Measurements from ENCODE around the gene TYSND1. TPM values are rescaled to one million over a fixed set of nuclear protein-coding genes. Genes with fewer than 3 reads are reported as not detected.

TYSND1 gene
- total RNA-seq, 1 experiment from 2014 or later: 29.8 TPM

- no peaks in the 10 kb centered on the region for H3K9me3 Mint-ChIP-seq (ENCODE audit: unreplicated experiment)
- Histone ChIP-seq H3K9me3 (no peaks in the 10 kb centered on the region), H3K36me3 (ENCODE audit: control insufficient read depth, insufficient read depth, low read length) (peaks cover 4% of the 10 kb centered on the region), H3K4me1 (no peaks in the 10 kb centered on the region; the same call in 1 of the 2 replicates), H3K27me3 (replicated peaks; ENCODE audit: control insufficient read depth, insufficient read depth, low read length) (no peaks in the 10 kb centered on the region), H3K4me3 (ENCODE audit: low read depth, low read length) (no peak overlapping the region)
- POLR2A ChIA-PET: no interaction called here
- H3K27me3 Mint-ChIP-seq (ENCODE audit: insufficient read depth, unreplicated experiment): no peaks in the 10 kb centered on the region
- DNase-seq: no peak
- BruUV-seq (replicated peaks): no TSS peak
- peaks cover 38% of the 10 kb centered on the region for H3K4me1 Mint-ChIP-seq (ENCODE audit: low read depth, unreplicated experiment)
- intact Hi-C loops (cut with micrococcal nuclease; ENCODE audit: unreplicated experiment): no loop called here
- no peak for TF ChIP-seq CTCF (IDR thresholded peaks at IDR 0.05; ENCODE audit: insufficient read depth in 1 of 2, low read depth in 1 of 2, low read length in 1 of 2, severe bottlenecking in 1 of 2, unreplicated experiment in 1 of 2)
- H3K36me3 Mint-ChIP-seq (ENCODE audit: insufficient read depth, unreplicated experiment): peaks cover 87% of the 10 kb centered on the region
- no peak overlapping the region for H3K4me3 Mint-ChIP-seq (ENCODE audit: unreplicated experiment)
- H3K27ac Mint-ChIP-seq (ENCODE audit: unreplicated experiment): no peak overlapping the region
- CTCF ChIA-PET: interaction anchor here (2.0 kb wide), 1 partner anchor 17 kb away, joined by 11 read pairs; the partner anchor contains the start of gene TYSND1
These were observed 16.9 kb upstream of the TYSND1 start for GRCh38 chr10:70163448-70163847.

- no peak for TF ChIP-seq CTCF (IDR thresholded peaks at IDR 0.05; ENCODE audit: insufficient read depth in 1 of 2, low read depth in 1 of 2, low read length in 1 of 2, severe bottlenecking in 1 of 2, unreplicated experiment in 1 of 2)
- intact Hi-C loops (cut with micrococcal nuclease; ENCODE audit: unreplicated experiment): no loop called here
- Mint-ChIP-seq H3K4me3 (ENCODE audit: unreplicated experiment) (no peak overlapping the region), H3K36me3 (ENCODE audit: insufficient read depth, unreplicated experiment) (peaks cover 87% of the 10 kb centered on the region), H3K4me1 (ENCODE audit: low read depth, unreplicated experiment) (peaks cover 32% of the 10 kb centered on the region), H3K9me3 (ENCODE audit: unreplicated experiment) (no peaks in the 10 kb centered on the region), H3K27ac (ENCODE audit: unreplicated experiment) (no peak overlapping the region), H3K27me3 (ENCODE audit: insufficient read depth, unreplicated experiment) (no peaks in the 10 kb centered on the region)
- CTCF ChIA-PET: interaction anchor here (0.7 to 2.0 kb wide), 2 partner anchors 17 to 109 kb away, joined by 3 to 11 read pairs; partner anchors contain the start of gene TYSND1
- Histone ChIP-seq H3K4me1 (no peaks in the 10 kb centered on the region; the same call in 1 of the 2 replicates), H3K36me3 (ENCODE audit: control insufficient read depth, insufficient read depth, low read length) (peaks cover 4% of the 10 kb centered on the region), H3K27me3 (replicated peaks; ENCODE audit: control insufficient read depth, insufficient read depth, low read length) (no peaks in the 10 kb centered on the region), H3K9me3 (no peaks in the 10 kb centered on the region), H3K4me3 (ENCODE audit: low read depth, low read length) (no peak overlapping the region)
- POLR2A ChIA-PET: no interaction called here
- no TSS peak for BruUV-seq (replicated peaks)
- DNase-seq: no peak
These were observed 16.3 kb upstream of the TYSND1 start for GRCh38 chr10:70162892-70163201.

GRCh38 chr10:70162151-70162891 lies 15.8 kb upstream of the TYSND1 start:
- ChIA-PET CTCF (interaction anchor here (0.7 to 2.0 kb wide), 3 partner anchors 16 to 110 kb away, joined by 3 to 11 read pairs (median 3); partner anchors contain the start of gene TYSND1), POLR2A (interaction anchor here (1.8 kb wide), 1 partner anchor 8 kb away, joined by 10 read pairs; the partner anchor contains the start of gene SAR1A)
- no TSS peak for BruUV-seq (replicated peaks)
- Mint-ChIP-seq H3K27me3 (ENCODE audit: insufficient read depth, unreplicated experiment) (no peaks in the 10 kb centered on the region), H3K9me3 (ENCODE audit: unreplicated experiment) (no peaks in the 10 kb centered on the region), H3K36me3 (ENCODE audit: insufficient read depth, unreplicated experiment) (peaks cover 87% of the 10 kb centered on the region), H3K4me1 (ENCODE audit: low read depth, unreplicated experiment) (peaks cover 26% of the 10 kb centered on the region), H3K4me3 (ENCODE audit: unreplicated experiment) (no peak overlapping the region), H3K27ac (ENCODE audit: unreplicated experiment) (no peak overlapping the region)
- no peak for TF ChIP-seq CTCF (IDR thresholded peaks at IDR 0.05; ENCODE audit: insufficient read depth in 1 of 2, low read depth in 1 of 2, low read length in 1 of 2, severe bottlenecking in 1 of 2, unreplicated experiment in 1 of 2)
- Histone ChIP-seq H3K4me3 (ENCODE audit: low read depth, low read length) (no peak overlapping the region), H3K9me3 (no peaks in the 10 kb centered on the region), H3K27me3 (replicated peaks; ENCODE audit: control insufficient read depth, insufficient read depth, low read length) (no peaks in the 10 kb centered on the region), H3K36me3 (ENCODE audit: control insufficient read depth, insufficient read depth, low read length) (peaks cover 4% of the 10 kb centered on the region), H3K4me1 (no peaks in the 10 kb centered on the region; the same call in 1 of the 2 replicates)
- intact Hi-C loops (cut with micrococcal nuclease; ENCODE audit: unreplicated experiment): no loop called here
- DNase-seq: no peak

Measured in Caco-2 (cell line).